KOPT-K1 (cell line): ENCODE data around the gene POMC.
"Not testable (repeated sequence)": the region's sequence is repeated elsewhere in the genome, so short reads cannot be mapped to it uniquely, and the experiment has no call there.

Source experiments
- H3K27ac ChIP-seq: fragments of 200-600 bp; sonication (generic); 2 replicates; pipeline ENCODE4 v1.5.1; 2016; ENCODE audit warnings: antibody characterized with exemption, mild to moderate bottlenecking, low read depth, low read length; ENCODE audit not compliant: poor library complexity, severe bottlenecking
- H3K36me3 ChIP-seq: fragments of 200-600 bp; sonication (generic); 2 replicates; pipeline ENCODE4 v1.5.1; 2017; ENCODE audit warnings: antibody characterized with exemption, mild to moderate bottlenecking, low read length, moderate library complexity; ENCODE audit not compliant: insufficient read depth
- H3K9me3 ChIP-seq: fragments of 200-600 bp; sonication (generic); 2 replicates; pipeline ENCODE4 v1.5.1; 2017; ENCODE audit warnings: antibody characterized with exemption, low read length, mild to moderate bottlenecking; ENCODE audit not compliant: insufficient read depth, poor library complexity, severe bottlenecking

POMC gene

DNA sequence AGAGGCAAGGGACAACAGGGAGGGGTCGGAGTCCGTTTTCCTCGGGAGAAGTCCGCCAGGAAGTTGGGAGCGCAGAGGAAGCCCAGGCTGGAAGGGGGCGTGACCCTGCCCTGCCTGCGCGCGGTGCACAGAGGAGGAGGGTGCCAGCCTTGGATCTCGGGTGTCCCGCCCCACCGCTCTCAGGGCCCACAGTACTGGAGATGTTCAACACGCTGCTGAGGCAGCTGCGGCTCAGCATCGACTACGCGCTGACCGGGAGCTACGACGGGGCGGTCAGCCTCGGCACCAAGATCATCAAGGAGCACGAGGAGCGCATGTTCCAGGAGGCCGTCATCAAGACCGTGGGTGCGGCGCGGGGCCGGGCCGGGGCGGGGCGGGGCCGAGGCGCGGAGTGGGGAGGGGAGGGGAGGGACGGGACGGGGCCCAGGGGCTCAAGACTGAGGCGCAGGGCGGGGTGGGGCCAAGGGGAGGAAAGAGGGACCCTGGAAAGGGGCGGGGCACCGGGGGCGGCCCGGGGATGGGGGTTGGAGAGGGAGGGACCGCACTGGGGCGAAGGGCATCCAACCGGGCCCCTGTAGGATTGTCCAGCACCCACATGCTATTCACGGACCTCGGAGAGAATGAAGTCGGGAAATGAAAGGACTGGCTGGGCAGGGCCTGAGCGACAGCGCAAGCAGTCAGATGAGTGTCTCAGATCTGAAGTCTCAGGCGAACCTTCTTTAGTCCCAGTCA lies 36.6 kb downstream of the POMC start:
- Histone ChIP-seq H3K27ac (no peak overlapping the region), H3K36me3 (no peaks in the 10 kb centered on the region), H3K9me3 (no peaks in the 10 kb centered on the region)

DNA sequence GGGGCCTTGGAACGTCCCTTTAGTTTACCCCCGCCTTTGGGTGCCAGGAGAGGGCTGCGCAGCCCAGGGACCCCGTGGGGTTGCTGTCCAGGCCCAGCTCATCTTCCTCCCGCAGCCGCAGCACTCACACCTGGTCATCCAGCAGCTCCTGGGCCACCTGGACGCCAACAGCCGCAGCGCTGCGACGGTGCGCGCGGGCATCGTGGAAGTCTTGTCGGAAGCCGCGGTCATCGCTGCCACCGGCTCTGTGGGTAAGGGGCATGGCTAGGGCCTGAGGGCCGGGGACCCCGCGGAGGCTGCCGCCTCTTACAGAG lies 37.2 kb downstream of the POMC start:
- Histone ChIP-seq H3K27ac (no peak overlapping the region), H3K9me3 (no peaks in the 10 kb centered on the region), H3K36me3 (no peaks in the 10 kb centered on the region)

DNA sequence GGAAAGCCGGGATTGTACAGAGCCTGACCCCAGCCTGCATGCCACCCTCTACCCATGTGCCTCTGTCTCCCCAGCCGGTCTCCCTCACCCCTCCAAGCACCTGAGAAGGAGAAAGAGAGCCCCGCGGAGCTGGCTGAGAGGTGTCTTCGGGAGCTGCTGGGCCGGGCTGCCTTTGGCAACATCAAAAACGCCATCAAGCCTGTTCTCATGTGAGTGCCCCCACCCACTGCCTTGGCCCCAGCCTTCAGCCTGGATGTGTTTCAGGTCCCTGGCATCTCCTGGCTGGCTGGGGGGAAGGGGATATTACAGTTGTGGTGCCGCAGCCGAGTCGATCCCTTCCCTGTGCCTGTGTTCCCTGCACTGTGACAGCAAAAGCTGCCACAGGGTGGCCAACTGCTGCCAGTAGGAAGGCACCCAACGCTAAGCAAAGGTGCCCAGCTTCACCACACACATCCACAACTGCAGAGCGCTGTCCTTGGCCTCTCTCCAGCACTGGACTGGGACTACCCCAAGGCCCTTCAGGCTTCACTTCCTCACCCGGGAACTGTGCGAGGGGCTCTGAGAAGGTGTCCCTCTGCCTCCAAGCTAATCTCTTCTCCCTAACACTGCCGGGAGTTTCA lies 38.4 kb downstream of the POMC start:
- Histone ChIP-seq H3K36me3 (no peaks in the 10 kb centered on the region), H3K9me3 (no peaks in the 10 kb centered on the region), H3K27ac (no peak overlapping the region)

DNA sequence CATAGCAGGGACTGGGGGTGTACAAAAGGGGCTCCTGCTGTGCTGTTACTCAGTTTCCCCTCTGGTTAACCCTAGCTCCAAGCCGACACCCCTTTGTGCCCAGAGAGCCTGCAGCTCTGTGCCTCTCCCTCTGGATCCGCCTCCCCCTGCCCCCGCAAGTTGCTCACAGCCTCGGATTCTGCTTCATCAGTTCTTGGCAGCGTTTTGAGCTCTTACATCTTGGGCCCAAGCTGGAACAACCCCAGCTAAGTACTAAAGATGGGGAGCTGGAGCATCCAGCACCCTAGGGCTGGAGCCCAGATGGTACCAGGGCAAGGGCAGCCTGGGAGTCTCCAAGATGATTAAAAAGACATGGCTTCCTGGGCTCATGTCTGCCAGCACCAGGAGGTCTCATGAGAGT lies 40.7 kb downstream of the POMC start:
- no peaks in the 10 kb centered on the region for H3K9me3 ChIP-seq
- no peaks in the 10 kb centered on the region for H3K36me3 ChIP-seq
- no peak overlapping the region for H3K27ac ChIP-seq

DNA sequence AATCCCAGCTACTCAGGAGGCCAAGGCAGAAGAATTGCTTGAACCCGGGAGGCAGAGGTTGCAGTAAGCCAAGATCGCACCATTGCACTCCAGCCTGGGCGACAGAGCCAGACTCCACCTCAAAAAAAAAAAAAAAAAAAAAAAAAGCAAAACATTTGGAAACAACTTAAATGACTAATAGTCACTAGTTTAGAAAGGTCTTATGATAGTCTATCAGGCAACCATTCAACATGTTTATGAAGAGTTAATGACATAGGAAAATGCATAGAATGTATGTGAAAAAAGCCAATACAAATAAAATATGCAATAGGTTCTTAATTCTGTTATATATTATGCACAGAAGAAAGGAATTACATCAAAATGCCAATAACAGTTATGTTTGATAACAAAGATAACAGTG lies 41.3 kb downstream of the POMC start:
- not testable (repeated sequence) for H3K36me3 ChIP-seq, H3K9me3 ChIP-seq, H3K27ac ChIP-seq

DNA sequence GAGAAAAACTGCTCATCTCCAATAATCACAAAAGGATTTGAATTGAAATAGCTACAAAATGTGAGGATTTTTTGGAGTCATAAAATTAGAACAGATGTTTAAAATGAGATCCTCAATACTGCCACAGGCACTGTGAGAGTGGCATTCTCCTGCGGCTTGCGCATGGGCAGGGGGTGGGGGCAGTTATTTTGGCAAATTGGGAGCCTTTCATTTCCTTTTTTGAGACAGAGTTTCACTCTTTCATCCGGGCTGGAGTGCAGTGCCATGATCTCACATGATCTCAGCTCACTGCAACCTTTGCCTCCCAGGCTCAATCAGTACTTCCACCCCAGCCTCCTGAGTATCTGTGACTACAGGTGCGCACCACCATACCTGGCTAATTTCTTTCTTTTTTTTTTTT lies 42.4 kb downstream of the POMC start:
- H3K36me3 ChIP-seq, result no peaks in the 10 kb centered on the region
- H3K9me3 ChIP-seq, result no peaks in the 10 kb centered on the region
- H3K27ac ChIP-seq, result no peak overlapping the region

GRCh38 chr2:25125189-25125588 lies 43.2 kb downstream of the POMC start:
- no peaks in the 10 kb centered on the region for H3K36me3 ChIP-seq
- H3K9me3 ChIP-seq, result no peaks in the 10 kb centered on the region
- H3K27ac ChIP-seq, result no peak overlapping the region

GRCh38 chr2:25123682-25124081 lies 44.7 kb downstream of the POMC start:
- Histone ChIP-seq H3K36me3 (no peaks in the 10 kb centered on the region), H3K9me3 (no peaks in the 10 kb centered on the region), H3K27ac (no peak overlapping the region)

- no peaks in the 10 kb centered on the region for H3K36me3 ChIP-seq
- H3K27ac ChIP-seq, result no peak overlapping the region
- no peaks in the 10 kb centered on the region for H3K9me3 ChIP-seq
These were observed 46.0 kb downstream of the POMC start for GRCh38 chr2:25122367-25122766.

- Histone ChIP-seq H3K9me3 (no peaks in the 10 kb centered on the region), H3K27ac (no peak overlapping the region), H3K36me3 (no peaks in the 10 kb centered on the region)
These were observed 49.1 kb downstream of the POMC start for GRCh38 chr2:25119263-25119662.

GRCh38 chr2:25116956-25117355 lies 51.4 kb downstream of the POMC start:
- Histone ChIP-seq H3K9me3 (no peaks in the 10 kb centered on the region), H3K27ac (no peak overlapping the region), H3K36me3 (no peaks in the 10 kb centered on the region)

- no peaks in the 10 kb centered on the region for H3K9me3 ChIP-seq
- no peak overlapping the region for H3K27ac ChIP-seq
- no peaks in the 10 kb centered on the region for H3K36me3 ChIP-seq
These were observed 52.5 kb downstream of the POMC start for GRCh38 chr2:25115902-25116301.

DNA sequence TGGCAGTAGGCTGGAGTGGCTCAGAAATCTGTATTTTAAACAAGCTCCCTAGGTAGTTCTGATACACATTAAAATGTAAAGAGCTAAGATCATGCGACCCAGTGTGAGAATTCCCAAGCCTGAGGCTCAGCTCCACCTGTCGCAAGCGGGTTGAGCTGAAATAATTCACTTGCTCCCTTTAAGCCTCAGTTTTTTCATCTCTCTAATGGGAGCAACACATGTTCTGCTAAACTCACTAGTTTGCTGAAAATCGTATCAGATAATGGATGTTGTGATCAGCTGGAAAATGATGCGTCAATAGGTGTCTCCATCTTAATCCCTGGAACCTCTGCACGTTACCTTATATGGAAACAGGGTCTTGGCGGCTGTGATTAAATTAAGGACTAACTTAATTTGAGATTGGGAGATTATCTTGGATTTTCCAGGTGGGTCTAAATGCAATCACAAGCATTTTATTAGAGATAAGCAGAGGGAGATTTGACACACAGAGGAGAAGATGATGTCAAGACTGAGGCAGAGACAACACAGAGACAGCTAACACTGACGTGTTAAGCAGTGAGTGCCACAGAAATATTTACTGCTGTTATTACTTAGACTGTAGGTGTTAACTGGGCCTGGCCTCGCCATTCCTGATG lies 53.0 kb downstream of the POMC start:
- Histone ChIP-seq H3K27ac (no peak overlapping the region), H3K36me3 (no peaks in the 10 kb centered on the region), H3K9me3 (no peaks in the 10 kb centered on the region)

DNA sequence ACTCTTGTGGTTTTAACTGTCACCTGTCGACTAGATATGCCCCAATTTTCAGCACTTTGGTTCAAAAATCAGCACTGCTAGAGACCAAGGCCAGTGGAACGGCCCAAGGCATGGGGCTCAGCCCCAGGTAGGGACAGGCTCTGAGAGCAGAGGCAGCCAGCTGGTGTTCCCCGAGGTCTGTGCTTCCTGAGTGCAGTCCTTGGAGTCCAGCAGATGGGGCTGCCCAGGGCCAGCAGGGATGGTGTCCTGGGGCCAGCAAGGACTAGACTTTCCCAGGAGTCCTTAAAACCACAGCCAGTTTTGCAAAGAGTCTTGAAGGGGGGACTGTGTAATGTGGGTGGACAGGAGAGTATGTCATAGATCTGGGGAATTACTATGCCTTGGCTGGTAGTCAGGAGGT lies 56.3 kb downstream of the POMC start:
- no peak overlapping the region for H3K27ac ChIP-seq
- no peaks in the 10 kb centered on the region for H3K36me3 ChIP-seq
- no peaks in the 10 kb centered on the region for H3K9me3 ChIP-seq
